Colonic mucosa (tissue), 4 donors: ENCODE data around the gene IFNL3. TPM values are rescaled to one million over a fixed set of nuclear protein-coding genes. Genes with fewer than 3 reads are reported as not detected.
"Not testable (repeated sequence)": the region's sequence is repeated elsewhere in the genome, so short reads cannot be mapped to it uniquely, and the experiment has no call there.

Source experiments
- DNase-seq: peaks from one replicate; pipeline ENCODE4 v3.0.0-alpha.2; 2020
- H3K27ac ChIP-seq: fragments of 200-600 bp; one replicate; pipeline ENCODE4 v1.8.0; 2021
- H3K27me3 ChIP-seq: fragments of 200-600 bp; one replicate; pipeline ENCODE4 v1.8.0; 2021
- H3K36me3 ChIP-seq: fragments of 200-600 bp; one replicate; pipeline ENCODE4 v1.8.0; 2021
- H3K4me1 ChIP-seq: fragments of 200-600 bp; one replicate; pipeline ENCODE4 v1.8.0; 2021; ENCODE audit warnings: mild to moderate bottlenecking
- H3K4me3 ChIP-seq: fragments of 200-600 bp; one replicate; pipeline ENCODE4 v1.8.0; 2021
- H3K9ac ChIP-seq, 2 donors: one replicate each; pipeline ENCODE4 v1.7.0; 2013; ENCODE audit warnings: control low read depth in 2 of 2, low read depth in 2 of 2, low read length in 2 of 2
- H3K9me3 ChIP-seq: fragments of 200-600 bp; one replicate; pipeline ENCODE4 v1.8.0; 2021
- CTCF ChIP-seq: fragments of 200-600 bp; IDR thresholded peaks from one replicate; pipeline ENCODE4 v1.8.0; 2022; ENCODE audit warnings: antibody characterized with exemption, mild to moderate bottlenecking
- intact Hi-C: fragments of 100-400 bp; cut with DNase I; formaldehyde crosslinking; loops from one replicate; pipeline ENCODE4 v1.14.1; 2022
- total RNA-seq, 2 donors: library from RNA; stranded (reverse); fragmentation: NEBNext Ultra II Directional in 1 of 2; extraction: Animal tissue kit (Norgen Biotek cat#: 25700) in 1 of 2; gene quantifications; one replicate each; pipeline ENCODE4 v1.2.1, GENCODE V29; 2021
- donor health status: healthy.
- donor health status: DM: no; HTN: no; CAD: no.
- donor health status: DM: no; HTN: no; CAD: no.

IFNL3 gene
- total RNA-seq, 2 donors from 2014 or later: not detected

GRCh38 chr19:39248806-39249205, 4.0 kb upstream of the IFNL3 start, which contains the start of gene IFNL4:
Gene IFNL4, minus strand, starts transcription at chr19:39248856.
- H3K9me3 ChIP-seq: no peaks in the 10 kb centered on the region
- no peak within 1 kb of the TSS for H3K9ac ChIP-seq
- no peak within 1 kb of the TSS for H3K27ac ChIP-seq
- TF ChIP-seq CTCF: no peak
- no peak within 1 kb of the TSS for H3K4me3 ChIP-seq
- no peaks in the 10 kb centered on the region for H3K36me3 ChIP-seq
- intact Hi-C loops: no loop called here
- DNase-seq: no peak
- no peaks in the 10 kb centered on the region for H3K4me1 ChIP-seq
- peaks cover 21% of the 10 kb centered on the region for H3K27me3 ChIP-seq

GRCh38 chr19:39247701-39248664, 3.2 kb upstream of the IFNL3 start:
- no peaks in the 10 kb centered on the region for H3K36me3 ChIP-seq
- DNase-seq: no peak
- H3K27me3 ChIP-seq: peaks cover 21% of the 10 kb centered on the region
- no peak overlapping the region for H3K4me3 ChIP-seq
- intact Hi-C loops: no loop called here
- H3K9me3 ChIP-seq: no peaks in the 10 kb centered on the region
- no peak overlapping the region for H3K27ac ChIP-seq
- TF ChIP-seq CTCF: no peak
- H3K9ac ChIP-seq: no peak overlapping the region
- no peaks in the 10 kb centered on the region for H3K4me1 ChIP-seq

GRCh38 chr19:39246951-39247669, 2.3 kb upstream of the IFNL3 start:
- H3K27me3 ChIP-seq: peaks cover 21% of the 10 kb centered on the region
- intact Hi-C loops: no loop called here
- no peak overlapping the region for H3K4me3 ChIP-seq

GRCh38 chr19:39245166-39245565, 360 bp upstream of the IFNL3 start:
- H3K9ac ChIP-seq, H3K27ac ChIP-seq, intact Hi-C loops, H3K4me3 ChIP-seq, H3K4me1 ChIP-seq, H3K36me3 ChIP-seq, DNase-seq, H3K9me3 ChIP-seq: not testable (repeated sequence)
- H3K27me3 ChIP-seq: peaks cover 21% of the 10 kb centered on the region

More at GRCh38 chr19:39246951-39247669, 2.3 kb upstream of the IFNL3 start:
- H3K36me3 ChIP-seq: no peaks in the 10 kb centered on the region
- H3K27ac ChIP-seq: no peak overlapping the region
- no peaks in the 10 kb centered on the region for H3K4me1 ChIP-seq
- no peak for TF ChIP-seq CTCF
- no peak overlapping the region for H3K9ac ChIP-seq
- DNase-seq: peak; percentile 29
- H3K9me3 ChIP-seq: no peaks in the 10 kb centered on the region

- intact Hi-C loops, H3K4me3 ChIP-seq, H3K9ac ChIP-seq, H3K9me3 ChIP-seq, H3K4me1 ChIP-seq, DNase-seq, H3K36me3 ChIP-seq, H3K27ac ChIP-seq: not testable (repeated sequence)
- peaks cover 20% of the 10 kb centered on the region for H3K27me3 ChIP-seq
Measured at GRCh38 chr19:39243741-39244140, 1.1 kb downstream of the IFNL3 start.

GRCh38 chr19:39240421-39240820, 4.4 kb downstream of the IFNL3 start:
- Histone ChIP-seq H3K27me3 (no peaks in the 10 kb centered on the region), H3K4me3 (no peak overlapping the region), H3K4me1 (no peaks in the 10 kb centered on the region), H3K36me3 (no peaks in the 10 kb centered on the region), H3K9ac (no peak overlapping the region), H3K27ac (no peak overlapping the region), H3K9me3 (no peaks in the 10 kb centered on the region)
- intact Hi-C loops: no loop called here
- DNase-seq: no peak
- no peak for TF ChIP-seq CTCF
